HCT116 (cell line): Measurements from ENCODE around the gene SERPINB8. TPM values are rescaled to one million over a fixed set of nuclear protein-coding genes. Genes with fewer than 3 reads are reported as not detected.

Experiments used
- ATAC-seq: fragments of 200-7000 bp; cut with Tn5 transposase; 2 replicates; pipeline ENCODE4 v1.9.1; 2020; ENCODE audit warnings: mild to moderate bottlenecking, moderate library complexity
- BruUV-seq: library from RNA; stranded (reverse); fragments of 400-500 nt; replicated peaks from 2 replicates; lab custom pipeline; 2021; lab: Mats Ljungman, UMichigan
- CTCF ChIA-PET: fragments of 300-600 bp; sonication (Branson Sonifier 250); formaldehyde crosslinking; loops from one replicate; lab custom pipeline; 2021; ENCODE audit warnings: antibody characterized with exemption; lab: Charles Lee
- POLR2A ChIA-PET: fragments of 300-600, 350-600 bp; sonication (Branson Sonifier 250); formaldehyde crosslinking; loops from one replicate; lab custom pipeline; 2021; ENCODE audit warnings: antibody characterized with exemption; lab: Charles Lee
- RAD21 ChIA-PET, 2 experiments: fragments of 300-600 bp; sonication (Branson Sonifier 250); formaldehyde crosslinking; loops; one replicate each; lab custom pipeline; 2023; ENCODE audit warnings: low total read pairs in 2 of 2; ENCODE audit not compliant: uncharacterized antibody in 2 of 2, unreplicated experiment in 2 of 2, low non-redundant PET in 1 of 2; lab: Charles Lee
- DNase-seq: peaks from one replicate; pipeline ENCODE4 v3.0.0-alpha.2; 2010; ENCODE audit warnings: low read depth, low spot score
- H2AFZ ChIP-seq: fragments of 200-600 bp; shearing (Covaris generic), sonication (generic); 2 replicates; pipeline ENCODE4 v1.6.1; 2017; ENCODE audit warnings: low read depth, mixed run types, mixed read lengths, antibody characterized with exemption, low read length; ENCODE audit not compliant: poor library complexity, severe bottlenecking
- H3K27ac ChIP-seq: 2 replicates; pipeline ENCODE4 v1.5.1; 2012; ENCODE audit warnings: low read depth, low read length
- H3K27me3 ChIP-seq: fragments of 200-600 bp; sonication (generic); 2 replicates; pipeline ENCODE4 v1.6.1; 2016; ENCODE audit warnings: mixed run types, low read length, mixed read lengths; ENCODE audit not compliant: insufficient read depth
- H3K36me3 ChIP-seq, 2 experiments: fragments of 200-500 bp in 1 of 2; fragments of 200-600 bp in 1 of 2; sonication (Bioruptor generic) in 1 of 2; sonication (generic) in 1 of 2; 2 replicates each; pipeline versions ENCODE4 v1.5.1 to v1.6.1; 2014 to 2016; ENCODE audit warnings: low read length in 2 of 2, inconsistent platforms in 1 of 2, mixed read lengths in 1 of 2, mixed run types in 1 of 2; ENCODE audit not compliant: insufficient read depth in 2 of 2, control insufficient read depth in 1 of 2
- H3K4me1 ChIP-seq, 2 experiments: fragments of 200-600 bp in 1 of 2; sonication (generic) in 1 of 2; 2 replicates each; pipeline versions ENCODE4 v1.5.1 to v1.6.1; 2012 to 2017; ENCODE audit warnings: low read length in 2 of 2, inconsistent platforms in 1 of 2, mild to moderate bottlenecking in 1 of 2, mixed read lengths in 1 of 2, mixed run types in 1 of 2, moderate library complexity in 1 of 2; ENCODE audit not compliant: insufficient read depth in 2 of 2, control insufficient read depth in 1 of 2
- H3K4me2 ChIP-seq: fragments of 200-600 bp; sonication (generic); 2 replicates; pipeline ENCODE4 v1.6.1; 2017; ENCODE audit warnings: mixed run types, low read length, mixed read lengths
- H3K4me3 ChIP-seq, 2 experiments: fragments of 200-600 bp in 1 of 2; sonication (generic) in 1 of 2; replicated peaks in 1 of 2; 2 replicates each; pipeline ENCODE4 v1.5.1; 2011 to 2016; ENCODE audit warnings: low read length in 2 of 2, control low read depth in 1 of 2, low read depth in 1 of 2, mild to moderate bottlenecking in 1 of 2, mixed read lengths in 1 of 2, mixed run types in 1 of 2
- H3K79me2 ChIP-seq: fragments of 200-600 bp; sonication (generic); 2 replicates; pipeline ENCODE4 v1.6.1; 2017; ENCODE audit warnings: mild to moderate bottlenecking, mixed run types, low read length, moderate library complexity, mixed read lengths; ENCODE audit not compliant: insufficient read depth
- H3K9ac ChIP-seq: fragments of 200-600 bp; sonication (generic); 2 replicates; pipeline ENCODE4 v1.6.1; 2016; ENCODE audit warnings: low read length, mixed read lengths
- H3K9me2 ChIP-seq: fragments of 200-600 bp; sonication (generic), shearing (Covaris generic); 2 replicates; pipeline ENCODE4 v1.6.1; 2017; ENCODE audit warnings: mixed run types, mild to moderate bottlenecking, moderate library complexity; ENCODE audit not compliant: insufficient read depth
- H3K9me3 ChIP-seq, 2 experiments: fragments of 200-500 bp in 1 of 2; fragments of 200-600 bp in 1 of 2; sonication (Bioruptor generic) in 1 of 2; sonication (generic) in 1 of 2; 2 replicates each; pipeline ENCODE4 v1.6.1; 2014 to 2017; ENCODE audit warnings: low read length in 2 of 2, mixed read lengths in 2 of 2, inconsistent platforms in 1 of 2, low read depth in 1 of 2, mild to moderate bottlenecking in 1 of 2, mixed run types in 1 of 2, moderate library complexity in 1 of 2; ENCODE audit not compliant: control insufficient read depth in 1 of 2, insufficient read depth in 1 of 2
- H4K20me1 ChIP-seq: fragments of 200-600 bp; sonication (generic), shearing (Covaris generic); 2 replicates; pipeline ENCODE4 v1.6.1; 2017; ENCODE audit warnings: mixed run types, mild to moderate bottlenecking, moderate library complexity; ENCODE audit not compliant: insufficient read depth
- ATF3 ChIP-seq: IDR thresholded peaks from 2 replicates; pipeline ENCODE4 v1.6.1; 2012
- CBX3 ChIP-seq: IDR thresholded peaks from 2 replicates; pipeline ENCODE4 v1.6.1; 2012; ENCODE audit warnings: low read depth
- CEBPB ChIP-seq: IDR thresholded peaks from 2 replicates; pipeline ENCODE4 v1.6.1; 2012; ENCODE audit warnings: low read depth
- EGR1 ChIP-seq: IDR thresholded peaks from 2 replicates; pipeline ENCODE4 v1.6.1; 2012; ENCODE audit warnings: low read depth
- ELF1 ChIP-seq: IDR thresholded peaks from 2 replicates; pipeline ENCODE4 v1.6.1; 2012; ENCODE audit warnings: low read depth, borderline replicate concordance
- EZH2 ChIP-seq: fragments of 200-600 bp; sonication (generic); IDR thresholded peaks from 2 replicates; pipeline ENCODE4 v1.6.1; 2017; ENCODE audit warnings: antibody characterized with exemption, mixed run types
- EZH2phosphoT487 ChIP-seq: fragments of 200-600 bp; IDR thresholded peaks from 2 replicates; pipeline ENCODE4 v1.6.1; 2018; ENCODE audit warnings: antibody characterized with exemption, borderline replicate concordance
- FOSL1 ChIP-seq: IDR thresholded peaks from 2 replicates; pipeline ENCODE4 v1.6.1; 2012; ENCODE audit warnings: low read depth
- JUND ChIP-seq: IDR thresholded peaks from 2 replicates; pipeline ENCODE4 v1.6.1; 2012
- MAX ChIP-seq: IDR thresholded peaks from 2 replicates; pipeline ENCODE4 v1.6.1; 2012
- POLR2A ChIP-seq: IDR thresholded peaks from 2 replicates; pipeline ENCODE4 v1.7.0; 2011; ENCODE audit warnings: borderline replicate concordance; ENCODE audit not compliant: insufficient read depth, insufficient read length; ENCODE audit errors: extremely low read depth
- POLR2AphosphoS5 ChIP-seq: IDR thresholded peaks from 2 replicates; pipeline ENCODE4 v1.6.1; 2011; ENCODE audit warnings: mild to moderate bottlenecking, low read depth, low read length, moderate library complexity
- REST ChIP-seq: IDR thresholded peaks from 2 replicates; pipeline ENCODE4 v1.6.1; 2012; ENCODE audit warnings: low read depth
- SP1 ChIP-seq: IDR thresholded peaks from 2 replicates; pipeline ENCODE4 v1.6.1; 2012; ENCODE audit warnings: low read depth
- SRF ChIP-seq: IDR thresholded peaks from 2 replicates; pipeline ENCODE4 v1.6.1; 2012; ENCODE audit warnings: low read depth
- TCF7L2 ChIP-seq: IDR thresholded peaks from 2 replicates; pipeline ENCODE4 v1.7.0; 2011; ENCODE audit warnings: borderline replicate concordance, inconsistent platforms; ENCODE audit not compliant: insufficient read depth, insufficient read length; ENCODE audit errors: extremely low read depth
- ZBTB33 ChIP-seq: IDR thresholded peaks from 2 replicates; pipeline ENCODE4 v1.6.1; 2011; ENCODE audit warnings: mild to moderate bottlenecking, low read length, moderate library complexity; ENCODE audit not compliant: insufficient replicate concordance; ENCODE audit errors: extremely low read depth
- ZFX ChIP-seq: fragments of 450-650 bp; IDR thresholded peaks from 2 replicates; pipeline ENCODE4 v1.6.1; 2017
- ZNF274 ChIP-seq: fragments of 200-500 bp; sonication (Bioruptor generic); IDR thresholded peaks from 2 replicates; pipeline ENCODE4 v1.6.1; 2014; ENCODE audit warnings: mild to moderate bottlenecking, low read depth, low read length, inconsistent platforms
- intact Hi-C: fragments of 100-400 bp; cut with micrococcal nuclease; formaldehyde crosslinking; loops from 2 replicates; pipeline ENCODE4 v1.10.0; 2022
- total RNA-seq: library from RNA; stranded (reverse); gene quantifications from one replicate; pipeline ENCODE4 v1.2.1, GENCODE V29; 2021; ENCODE audit not compliant: unreplicated experiment

The SERPINB8 gene
- total RNA-seq, 1 experiment from 2014 or later: 5.9 TPM

- ChIA-PET POLR2A (no interaction called here), CTCF (no interaction called here), RAD21 (no interaction called here)
- TF ChIP-seq EZH2phosphoT487 (no peak), SRF (no peak), ZBTB33 (no peak), ZNF274 (no peak), EGR1 (no peak), ATF3 (no peak), POLR2A (no peak), ELF1 (no peak), ZFX (no peak), JUND (no peak), CEBPB (no peak), FOSL1 (no peak), SP1 (no peak), MAX (no peak), POLR2AphosphoS5 (no peak), CBX3 (no peak), REST (no peak), EZH2 (no peak), TCF7L2 (no peak)
- Histone ChIP-seq H3K27ac (no peak overlapping the region), H3K9me2 (no peaks in the 10 kb centered on the region), H3K9ac (no peak overlapping the region), H4K20me1 (no peaks in the 10 kb centered on the region), H3K4me2 (no peak overlapping the region), H3K4me1 (no peaks in the 10 kb centered on the region), H3K79me2 (no peaks in the 10 kb centered on the region), H3K9me3 (no peaks in the 10 kb centered on the region), H3K27me3 (no peaks in the 10 kb centered on the region), H2AFZ (no peak overlapping the region), H3K4me3 (no peak overlapping the region), H3K36me3 (no peaks in the 10 kb centered on the region)
- ATAC-seq (no peak), DNase-seq (no peak)
- intact Hi-C loops: no loop called here
- BruUV-seq: no TSS peak
These were observed 13.1 kb upstream of the SERPINB8 start for GRCh38 chr18:63956755-63957154.
